HG03432 (cell line): ENCODE measurements around the gene PDGFRA.
"Not testable (repeated sequence)": the region's sequence is repeated elsewhere in the genome, so short reads cannot be mapped to it uniquely, and the experiment has no call there.

Experiments used
- ATAC-seq: cut with Tn5 transposase; IDR thresholded peaks from one replicate; pipeline ENCODE4 v1.9.1; 2021; ENCODE audit warnings: mild to moderate bottlenecking, moderate library complexity; ENCODE audit not compliant: unreplicated experiment

PDGFRA gene

GRCh38 chr4:54227256-54228055, 1.6 kb upstream of the PDGFRA start:
- ATAC-seq: peak; percentile 9

- ATAC-seq: peak; percentile 67
These were observed 1.0 kb upstream of the PDGFRA start for GRCh38 chr4:54228056-54228527.

GRCh38 chr4:54228546-54228945, 547 bp upstream of the PDGFRA start:
- no peak for ATAC-seq

- no peak for ATAC-seq
These were observed 764 bp downstream of the PDGFRA start for GRCh38 chr4:54229631-54230483.

- ATAC-seq: no peak
These were observed 1.7 kb downstream of the PDGFRA start for GRCh38 chr4:54230484-54231418.

GRCh38 chr4:54231419-54231767, 2.3 kb downstream of the PDGFRA start:
- ATAC-seq: no peak

- no peak for ATAC-seq
These were observed 2.9 kb downstream of the PDGFRA start for GRCh38 chr4:54231768-54232688.

GRCh38 chr4:54233277-54233696, 4.2 kb downstream of the PDGFRA start:
- peak; percentile 93 for ATAC-seq

- ATAC-seq: peak; percentile 60
These were observed 4.8 kb downstream of the PDGFRA start for GRCh38 chr4:54233697-54234496.

- ATAC-seq: no peak
These were observed 5.6 kb downstream of the PDGFRA start for GRCh38 chr4:54234497-54235205.

- not testable (repeated sequence) for ATAC-seq
These were observed 7.2 kb downstream of the PDGFRA start for GRCh38 chr4:54236316-54236715.

GRCh38 chr4:54237770-54238169, 8.7 kb downstream of the PDGFRA start:
- no peak for ATAC-seq

- no peak for ATAC-seq
These were observed 9.3 kb downstream of the PDGFRA start for GRCh38 chr4:54238389-54238788.

- ATAC-seq: not testable (repeated sequence)
These were observed 12.3 kb downstream of the PDGFRA start for GRCh38 chr4:54241268-54241823.

- ATAC-seq: not testable (repeated sequence)
These were observed 14.4 kb downstream of the PDGFRA start for GRCh38 chr4:54243541-54243940.

- not testable (repeated sequence) for ATAC-seq
These were observed 23.2 kb downstream of the PDGFRA start for GRCh38 chr4:54252312-54252711.

- no peak for ATAC-seq
These were observed 25.2 kb downstream of the PDGFRA start for GRCh38 chr4:54254116-54254914.
